GM12873 (cell line): ENCODE results near the gene ERF.

Source experiments
- CTCF ChIP-seq: IDR thresholded peaks from 2 replicates; pipeline ENCODE4 v1.5.1; 2012; ENCODE audit warnings: low read depth, mild to moderate bottlenecking, moderate library complexity, low read length, control low read depth; ENCODE audit not compliant: insufficient read depth; ENCODE audit errors: missing control alignments

Gene ERF

GRCh38 chr19:42285988-42286348 lies 31.0 kb upstream of the ERF start:
- TF ChIP-seq CTCF, result no peak

- TF ChIP-seq CTCF, result no peak
These were observed 30.6 kb upstream of the ERF start for GRCh38 chr19:42285541-42285941.

- no peak for TF ChIP-seq CTCF
These were observed 29.8 kb upstream of the ERF start for GRCh38 chr19:42284591-42285341.

GRCh38 chr19:42284066-42284501 lies 29.2 kb upstream of the ERF start:
- TF ChIP-seq CTCF, result no peak

GRCh38 chr19:42283188-42284065 lies 28.5 kb upstream of the ERF start:
- no peak for TF ChIP-seq CTCF

GRCh38 chr19:42282819-42283187 lies 27.9 kb upstream of the ERF start:
- no peak for TF ChIP-seq CTCF
